ENCODE data around the gene TBC1D9B.

The TBC1D9B gene

GRCh38 chr5:179907556-179908324 lies at the start of gene TBC1D9B:
Gene TBC1D9B, minus strand, starts transcription at chr5:179907897. Its CDS starts 76 bp downstream, at chr5:179907821.
- ATAC-seq, result peak; percentile 94

GRCh38 chr5:179955630-179956029 lies 47.9 kb upstream of the TBC1D9B start:
- DNase-seq, result no peak
- no peak for ATAC-seq

More at GRCh38 chr5:179907556-179908324, at the start of gene TBC1D9B:
- peak; percentile 71 for DNase-seq

- ATAC-seq (no peak), DNase-seq (no peak)
Measured at GRCh38 chr5:179955062-179955461, 47.4 kb upstream of the TBC1D9B start.

- ATAC-seq (no peak), DNase-seq (no peak)
Measured at GRCh38 chr5:179954434-179954833, 46.7 kb upstream of the TBC1D9B start.

- ATAC-seq (no peak), DNase-seq (no peak)
Measured at GRCh38 chr5:179953987-179954386, 46.3 kb upstream of the TBC1D9B start.

- ATAC-seq (no peak), DNase-seq (no peak)
Measured at GRCh38 chr5:179936976-179937681, 29.4 kb upstream of the TBC1D9B start.

- DNase-seq (no peak), ATAC-seq (no peak)
Measured at GRCh38 chr5:179930788-179931473, 23.2 kb upstream of the TBC1D9B start.

- ATAC-seq, result no peak
- DNase-seq, result no peak
Measured at GRCh38 chr5:179927824-179928223, 20.1 kb upstream of the TBC1D9B start.

- DNase-seq (no peak), ATAC-seq (no peak)
Measured at GRCh38 chr5:179926657-179927056, 19.0 kb upstream of the TBC1D9B start.

GRCh38 chr5:179923436-179923835 lies 15.7 kb upstream of the TBC1D9B start:
- no peak for ATAC-seq
- DNase-seq, result no peak

GRCh38 chr5:179920175-179920574 lies 12.5 kb upstream of the TBC1D9B start:
- DNase-seq (no peak), ATAC-seq (no peak)

- DNase-seq (no peak), ATAC-seq (no peak)
Measured at GRCh38 chr5:179919487-179920060, 11.9 kb upstream of the TBC1D9B start.

- ATAC-seq (no peak), DNase-seq (no peak)
Measured at GRCh38 chr5:179918742-179919486, 11.2 kb upstream of the TBC1D9B start.

GRCh38 chr5:179916523-179916922 lies 8.8 kb upstream of the TBC1D9B start:
- ATAC-seq (no peak), DNase-seq (no peak)

- DNase-seq (no peak), ATAC-seq (no peak)
Measured at GRCh38 chr5:179915406-179915935, 7.8 kb upstream of the TBC1D9B start.

GRCh38 chr5:179914032-179914755 lies 6.5 kb upstream of the TBC1D9B start:
- DNase-seq, result no peak
- ATAC-seq, result peak; percentile 44

- ATAC-seq (no peak), DNase-seq (no peak)
Measured at GRCh38 chr5:179913461-179913860, 5.8 kb upstream of the TBC1D9B start.

GRCh38 chr5:179912951-179913350 lies 5.3 kb upstream of the TBC1D9B start:
- ATAC-seq (no peak), DNase-seq (no peak)

- no peak for ATAC-seq
- no peak for DNase-seq
Measured at GRCh38 chr5:179912386-179912785, 4.7 kb upstream of the TBC1D9B start.

- DNase-seq (no peak), ATAC-seq (no peak)
Measured at GRCh38 chr5:179909224-179909623, 1.5 kb upstream of the TBC1D9B start.

GRCh38 chr5:179908528-179908927 lies 831 bp upstream of the TBC1D9B start:
- no peak for ATAC-seq
- peak; percentile 21 for DNase-seq
